Neuronal stem cell (in vitro differentiated cells): Measurements from ENCODE around the gene CHCHD3. TPM values are rescaled to one million over a fixed set of nuclear protein-coding genes. Genes with fewer than 3 reads are reported as not detected.

Experiments used
- DNase-seq: peaks from one replicate; pipeline ENCODE4 v3.0.0-alpha.2; 2013; ENCODE audit warnings: low spot score
- H2AFZ ChIP-seq: one replicate; pipeline ENCODE4 v1.6.1; 2013; ENCODE audit warnings: mild to moderate bottlenecking, low read length, inconsistent platforms
- H2AK5ac ChIP-seq: 2 replicates; pipeline ENCODE4 v1.6.1; 2013; ENCODE audit warnings: low read depth, mild to moderate bottlenecking, inconsistent platforms, low read length, moderate library complexity, mixed read lengths
- H2BK120ac ChIP-seq: 2 replicates; pipeline ENCODE4 v1.6.1; 2013; ENCODE audit warnings: low read depth, mild to moderate bottlenecking, inconsistent platforms, low read length, moderate library complexity, mixed read lengths
- H2BK12ac ChIP-seq: one replicate; pipeline ENCODE4 v1.6.1; 2013; ENCODE audit warnings: low read length, inconsistent platforms
- H2BK15ac ChIP-seq: 2 replicates; pipeline ENCODE4 v1.6.1; 2013; ENCODE audit warnings: mild to moderate bottlenecking, low read length, inconsistent platforms, mixed read lengths
- H2BK5ac ChIP-seq: one replicate; pipeline ENCODE4 v1.6.1; 2013; ENCODE audit warnings: inconsistent platforms, mild to moderate bottlenecking, low read length, moderate library complexity
- H3K14ac ChIP-seq: one replicate; pipeline ENCODE4 v1.6.1; 2013; ENCODE audit warnings: low read length, inconsistent platforms
- H3K18ac ChIP-seq: 2 replicates; pipeline ENCODE4 v1.6.1; 2013; ENCODE audit warnings: low read length, inconsistent platforms
- H3K23ac ChIP-seq: 2 replicates; pipeline ENCODE4 v1.6.1; 2013; ENCODE audit warnings: low read depth, mild to moderate bottlenecking, mixed read lengths, low read length, inconsistent platforms; ENCODE audit not compliant: poor library complexity
- H3K27ac ChIP-seq: replicated peaks from 3 replicates; pipeline ENCODE4 v1.5.1; 2013; ENCODE audit warnings: low read length, inconsistent platforms
- H3K27me3 ChIP-seq, 3 experiments: 2 replicates each; pipeline ENCODE4 v1.6.1; 2013; ENCODE audit warnings: low read length in 3 of 3, mild to moderate bottlenecking in 2 of 3, inconsistent platforms in 1 of 3, low read depth in 1 of 3, mixed read lengths in 1 of 3, moderate library complexity in 1 of 3; ENCODE audit not compliant: control insufficient read depth in 3 of 3, insufficient read depth in 3 of 3
- H3K36me3 ChIP-seq, 2 donors: replicated peaks in 1 of 2; 2 replicates each; pipeline ENCODE4 v1.6.1; 2013; ENCODE audit warnings: low read length in 2 of 2; ENCODE audit not compliant: control insufficient read depth in 2 of 2, insufficient read depth in 2 of 2
- H3K4ac ChIP-seq: 2 replicates; pipeline ENCODE4 v1.6.1; 2013; ENCODE audit warnings: inconsistent platforms, mild to moderate bottlenecking, low read length, moderate library complexity
- H3K4me1 ChIP-seq, 2 donors: 1 replicate in 1 of 2; 2 replicates in 1 of 2; pipeline ENCODE4 v1.6.1; 2013; ENCODE audit warnings: low read length in 2 of 2, low read depth in 1 of 2; ENCODE audit not compliant: control insufficient read depth in 2 of 2, insufficient read depth in 1 of 2
- H3K4me2 ChIP-seq: one replicate; pipeline ENCODE4 v1.6.1; 2013; ENCODE audit warnings: mild to moderate bottlenecking, low read length, inconsistent platforms; ENCODE audit not compliant: insufficient read depth, poor library complexity, severe bottlenecking
- H3K4me3 ChIP-seq, 2 donors: 2 replicates each; pipeline ENCODE4 v1.5.1; 2013; ENCODE audit warnings: low read length in 2 of 2, mild to moderate bottlenecking in 2 of 2, inconsistent platforms in 1 of 2, moderate library complexity in 1 of 2
- H3K79me1 ChIP-seq: one replicate; pipeline ENCODE4 v1.6.1; 2013; ENCODE audit warnings: low read depth, mild to moderate bottlenecking, inconsistent platforms, low read length, moderate library complexity
- H3K9ac ChIP-seq: one replicate; pipeline ENCODE4 v1.6.1; 2013; ENCODE audit warnings: mild to moderate bottlenecking, low read depth, low read length, inconsistent platforms; ENCODE audit not compliant: poor library complexity
- H3K9me3 ChIP-seq, 2 donors: replicated peaks in 1 of 2; 2 replicates each; pipeline versions ENCODE3 to v1.6.1; 2013; ENCODE audit warnings: low read length in 2 of 2, mild to moderate bottlenecking in 2 of 2, inconsistent platforms in 1 of 2, low read depth in 1 of 2, mixed read lengths in 1 of 2, moderate library complexity in 1 of 2; ENCODE audit not compliant: control insufficient read depth in 2 of 2, insufficient read depth in 1 of 2
- H4K8ac ChIP-seq: one replicate; pipeline ENCODE4 v1.6.1; 2013; ENCODE audit warnings: low read depth, mild to moderate bottlenecking, inconsistent platforms, low read length, moderate library complexity
- H4K91ac ChIP-seq: one replicate; pipeline ENCODE4 v1.6.1; 2013; ENCODE audit warnings: low read length, low read depth, mild to moderate bottlenecking, inconsistent platforms; ENCODE audit not compliant: poor library complexity
- WGBS, 2 donors: extraction: QIAGEN DNeasy Blood & Tissue Kit; methylation state at CpG; one replicate each; pipeline ENCODE4 v1.1.7; 2013; ENCODE audit warnings: missing lambda C conversion rate in 2 of 2, mixed read lengths in 1 of 2; ENCODE audit not compliant: insufficient read length in 2 of 2, insufficient replicate concordance in 1 of 2; ENCODE audit errors: extremely low coverage in 2 of 2; 5-methylcytosine and 5-hydroxymethylcytosine counted together
- polyA plus RNA-seq, 2 experiments: library from polyadenylated mRNA; stranded (reverse); fragments of 200-250 nt; gene quantifications; one replicate each; pipeline ENCODE4 v1.2.3, GENCODE V29; 2013

The CHCHD3 gene
- 87.8 TPM for polyA plus RNA-seq (2013, experiment 1 of 2)
- polyA plus RNA-seq (2013, experiment 2 of 2) = 88.9 TPM

DNA sequence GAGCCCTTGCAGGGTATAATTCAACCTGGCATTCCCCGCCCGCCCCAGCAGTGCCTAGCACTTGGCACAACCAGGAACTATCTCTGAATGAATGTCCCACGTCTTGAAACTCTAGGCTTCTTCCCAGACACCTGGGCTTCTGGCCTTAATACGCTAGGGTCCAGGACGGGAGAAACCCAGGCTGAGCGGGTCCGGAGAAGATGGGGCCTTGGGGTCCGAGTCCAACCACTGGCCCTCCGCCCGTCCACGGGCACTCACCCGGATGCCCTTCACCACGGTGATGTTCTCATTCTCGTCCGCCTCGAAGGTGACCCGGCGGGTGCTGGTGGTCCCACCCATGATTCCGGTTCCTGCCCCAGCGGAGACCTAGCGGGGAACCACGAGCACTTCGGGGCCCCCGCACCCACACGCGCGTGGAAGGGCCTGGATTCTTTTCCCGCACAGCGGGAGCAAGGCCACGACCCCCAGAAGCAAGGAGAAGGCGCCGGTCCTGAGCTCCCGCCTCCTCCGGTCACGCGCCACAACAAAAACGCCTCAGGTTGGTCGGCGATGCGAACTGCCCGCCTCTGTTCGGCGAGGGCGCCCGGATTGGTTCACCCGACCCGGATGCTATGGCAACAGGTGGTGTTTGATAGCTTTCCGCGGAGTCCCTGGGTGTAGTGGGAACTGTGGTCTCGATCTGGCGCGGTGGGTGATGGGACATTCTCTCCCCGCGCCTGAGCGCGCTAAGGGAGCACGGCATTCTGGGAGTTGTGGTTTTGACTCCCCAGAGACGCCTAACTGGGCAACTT is at the start of gene CHCHD3:
Gene CHCHD3, minus strand, starts transcription at position 492 of the 791 bp plus-strand sequence. Its CDS starts 153 bp downstream, at position 339.
- Histone ChIP-seq H2AFZ (peak within 1 kb of the TSS; percentile 90), H3K9ac (peak within 1 kb of the TSS; percentile 96), H3K4me3 (peak within 1 kb of the TSS; percentile 87 to 89), H2AK5ac (peak within 1 kb of the TSS; percentile 30), H3K23ac (peak within 1 kb of the TSS; percentile 45), H3K4ac (no peak within 1 kb of the TSS), H3K4me2 (peak within 1 kb of the TSS; percentile 84), H4K91ac (no peak within 1 kb of the TSS), H3K9me3 (no peaks in the 10 kb centered on the region), H3K27ac (no peak within 1 kb of the TSS), H4K8ac (no peak within 1 kb of the TSS), H3K36me3 (peaks cover 0 to 32% of the 10 kb centered on the region in 2 donors), H2BK15ac (no peak within 1 kb of the TSS), H3K79me1 (peaks cover 8% of the 10 kb centered on the region), H3K4me1 (peaks cover 0 to 7% of the 10 kb centered on the region in 2 donors), H2BK12ac (no peak within 1 kb of the TSS), H2BK5ac (no peak within 1 kb of the TSS), H3K14ac (no peak within 1 kb of the TSS), H3K18ac (peak within 1 kb of the TSS; percentile 89), H2BK120ac (no peak within 1 kb of the TSS), H3K27me3 (no peaks in the 10 kb centered on the region)
- WGBS, 2 donors = no CpG with 5 or more reads among the region's 58 CpGs
- peak; percentile 94 for DNase-seq

DNA sequence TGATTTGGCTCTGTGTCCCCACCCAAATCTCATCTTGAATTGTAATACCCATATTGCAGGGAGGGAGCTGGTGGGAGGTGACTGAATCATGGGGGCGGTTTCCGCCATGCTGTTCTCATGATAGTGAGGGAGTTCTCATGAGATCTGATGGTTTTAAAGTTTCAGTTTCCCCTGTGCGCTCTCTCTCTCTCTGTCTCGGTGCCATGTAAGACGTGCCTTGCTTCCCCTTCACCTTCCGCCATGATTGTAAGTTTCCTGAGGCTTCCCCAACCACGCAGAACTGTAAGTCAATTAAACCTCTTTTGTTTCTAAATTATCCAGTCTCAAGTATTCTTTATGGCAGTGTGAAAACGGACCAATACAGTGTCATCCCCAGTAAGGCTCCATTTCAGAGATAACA is 48.3 kb upstream of the CHCHD3 start:
- Histone ChIP-seq H3K27me3 (no peaks in the 10 kb centered on the region), H4K8ac (no peak overlapping the region), H3K14ac (no peak overlapping the region), H3K9me3 (no peaks in the 10 kb centered on the region), H2AFZ (no peak overlapping the region), H2BK15ac (no peak overlapping the region), H2BK5ac (no peak overlapping the region), H3K79me1 (no peaks in the 10 kb centered on the region), H3K4me3 (no peak overlapping the region), H3K27ac (no peak overlapping the region), H3K4me2 (no peak overlapping the region), H3K23ac (no peak overlapping the region), H4K91ac (no peak overlapping the region), H3K9ac (no peak overlapping the region), H2AK5ac (no peak overlapping the region), H2BK12ac (no peak overlapping the region), H3K36me3 (no peaks in the 10 kb centered on the region), H3K4ac (no peak overlapping the region), H2BK120ac (no peak overlapping the region), H3K4me1 (no peaks in the 10 kb centered on the region), H3K18ac (no peak overlapping the region)
- no CpG with 5 or more reads among the region's 8 CpGs for WGBS, 2 donors
- no peak for DNase-seq

DNA sequence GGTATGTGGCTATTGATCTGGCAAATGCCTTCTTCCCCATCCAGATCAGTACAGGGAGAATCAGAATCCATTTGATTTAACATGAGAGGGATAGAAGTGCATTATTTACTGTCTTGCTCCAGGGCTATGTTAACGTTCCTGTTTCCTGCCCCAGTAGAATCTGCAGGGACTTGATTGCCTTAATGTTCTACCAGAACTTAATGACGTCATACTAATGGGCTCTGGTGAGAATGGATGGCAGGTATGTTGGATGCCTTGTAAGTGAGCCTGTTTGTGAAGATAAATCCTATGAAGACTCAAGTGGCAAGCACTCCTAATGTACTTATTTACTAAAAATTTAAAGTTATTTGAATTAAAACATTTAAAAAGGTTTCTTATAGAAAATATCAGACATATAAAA is 44.5 kb upstream of the CHCHD3 start:
- no peak overlapping the region for H3K18ac ChIP-seq
- no CpG with 5 or more reads among the region's 2 CpGs for WGBS, 2 donors
- H4K91ac ChIP-seq = no peak overlapping the region
- H3K27ac ChIP-seq = no peak overlapping the region
- no peak overlapping the region for H3K14ac ChIP-seq
- no peak overlapping the region for H4K8ac ChIP-seq
- no peak overlapping the region for H2BK120ac ChIP-seq
- no peaks in the 10 kb centered on the region for H3K79me1 ChIP-seq
- no peaks in the 10 kb centered on the region for H3K4me1 ChIP-seq
- H2BK5ac ChIP-seq = no peak overlapping the region
- no peak for DNase-seq
- H2AK5ac ChIP-seq = no peak overlapping the region
- H3K36me3 ChIP-seq = no peaks in the 10 kb centered on the region
- H3K9me3 ChIP-seq = no peaks in the 10 kb centered on the region
- no peak overlapping the region for H2BK15ac ChIP-seq
- no peak overlapping the region for H3K23ac ChIP-seq
- H3K9ac ChIP-seq = no peak overlapping the region
- H3K4me3 ChIP-seq = no peak overlapping the region
- H3K4me2 ChIP-seq = no peak overlapping the region
- no peak overlapping the region for H2AFZ ChIP-seq
- no peak overlapping the region for H3K4ac ChIP-seq
- no peaks in the 10 kb centered on the region for H3K27me3 ChIP-seq
- no peak overlapping the region for H2BK12ac ChIP-seq

DNA sequence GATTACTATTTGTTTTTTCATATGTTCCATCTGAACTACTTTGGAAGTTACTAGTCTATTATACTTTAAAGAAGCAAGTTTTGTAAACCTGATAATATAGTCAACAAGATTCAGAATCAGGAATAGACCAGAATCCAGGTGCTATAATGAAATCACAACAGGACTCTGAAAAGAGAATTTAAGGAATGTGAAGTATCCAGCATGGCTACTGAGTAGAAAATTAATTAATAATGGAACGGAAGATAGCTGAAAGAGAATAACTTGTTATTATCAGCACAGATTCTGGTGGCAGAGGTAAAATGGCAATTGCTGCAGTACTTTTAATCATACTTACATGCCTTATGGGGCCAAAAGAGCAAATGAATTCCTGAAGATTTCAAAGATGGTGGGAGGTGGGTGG is 43.1 kb upstream of the CHCHD3 start:
- no peaks in the 10 kb centered on the region for H3K9me3 ChIP-seq
- H2BK5ac ChIP-seq = no peak overlapping the region
- H2AK5ac ChIP-seq = no peak overlapping the region
- no peak overlapping the region for H3K14ac ChIP-seq
- H2BK15ac ChIP-seq = no peak overlapping the region
- no peaks in the 10 kb centered on the region for H3K36me3 ChIP-seq
- H3K27ac ChIP-seq = no peak overlapping the region
- H2BK120ac ChIP-seq = no peak overlapping the region
- H3K23ac ChIP-seq = no peak overlapping the region
- H3K4me2 ChIP-seq = no peak overlapping the region
- no peak overlapping the region for H2BK12ac ChIP-seq
- H3K18ac ChIP-seq = no peak overlapping the region
- no peaks in the 10 kb centered on the region for H3K79me1 ChIP-seq
- no CpG with 5 or more reads among the region's 1 CpG for WGBS, 2 donors
- H4K8ac ChIP-seq = no peak overlapping the region
- no peak overlapping the region for H3K4ac ChIP-seq
- H3K4me1 ChIP-seq = no peaks in the 10 kb centered on the region
- H4K91ac ChIP-seq = no peak overlapping the region
- no peak overlapping the region for H2AFZ ChIP-seq
- no peak overlapping the region for H3K4me3 ChIP-seq
- H3K9ac ChIP-seq = no peak overlapping the region
- DNase-seq = no peak
- no peaks in the 10 kb centered on the region for H3K27me3 ChIP-seq
